Mammary epithelial cell (primary cell): Measurements from ENCODE around the gene SWSAP1.

Source experiments
- CTCF ChIP-seq, 2 donors: IDR thresholded peaks in 1 of 2; conservative IDR thresholded peaks in 1 of 2; 2 replicates each; pipeline ENCODE4 v1.5.1; 2011 to 2012; ENCODE audit warnings: inconsistent platforms in 2 of 2, low read length in 2 of 2, mild to moderate bottlenecking in 2 of 2, control low read depth in 1 of 2, low read depth in 1 of 2; ENCODE audit not compliant: insufficient read depth in 1 of 2; ENCODE audit errors: extremely low read depth in 1 of 2
- EZH2 ChIP-seq: IDR thresholded peaks from 2 replicates; pipeline ENCODE4 v1.6.1; 2012; ENCODE audit warnings: low read length, inconsistent platforms, borderline replicate concordance

DNA sequence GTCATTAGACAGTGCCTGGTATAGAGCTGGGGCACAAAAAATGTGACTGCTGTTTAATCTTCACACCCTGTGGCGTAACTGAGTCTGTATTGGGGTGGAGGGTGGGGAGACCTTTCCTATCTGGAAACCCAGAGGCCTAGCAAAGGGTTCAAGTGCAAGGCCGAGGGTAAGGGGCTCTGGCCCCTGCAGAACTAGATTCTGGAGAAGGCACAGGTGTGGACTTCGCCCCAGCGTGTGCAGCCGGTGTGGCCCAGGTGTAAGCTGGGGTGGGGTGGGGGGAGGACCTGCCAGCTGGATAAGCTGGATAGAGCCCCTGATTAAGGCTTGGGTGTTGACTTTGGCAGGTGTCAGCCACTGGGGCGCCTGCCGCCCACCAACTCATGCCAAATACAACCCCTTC, 36.3 kb upstream of the SWSAP1 start:
- TF ChIP-seq CTCF (conservative IDR thresholded peaks at IDR 0.05 in 1 of 2, IDR thresholded peaks at IDR 0.05 in 1 of 2; ENCODE audit: extremely low read depth in 1 of 2, insufficient read depth in 1 of 2, low read depth in 1 of 2, low read length in 2 of 2): no peak
- TF ChIP-seq EZH2: no peak
